Gastrocnemius medialis (tissue), 4 donors: Measurements from ENCODE around the gene TMEM54.

Source experiments
- CTCF ChIP-seq, 5 experiments: fragments of 450-650 bp in 3 of 5; fragments of 200-600 bp in 2 of 5; sonication (generic) in 2 of 5; IDR thresholded peaks in 4 of 5; conservative IDR thresholded peaks in 1 of 5; 1 replicate in 4 of 5; 2 replicates in 1 of 5; pipeline ENCODE4 v1.5.1; 2016 to 2019; ENCODE audit warnings: antibody characterized with exemption in 5 of 5, mild to moderate bottlenecking in 3 of 5, moderate library complexity in 3 of 5
- POLR2A ChIP-seq, 2 donors: fragments of 450-650 bp; IDR thresholded peaks; one replicate each; pipeline ENCODE4 v1.6.1; 2017; ENCODE audit warnings: antibody characterized with exemption in 2 of 2, mild to moderate bottlenecking in 2 of 2, moderate library complexity in 2 of 2

GRCh38 chr1:32948905-32949304 is 47.7 kb upstream of the TMEM54 start:
- TF ChIP-seq POLR2A (IDR thresholded peaks at IDR 0.05): no peak
- TF ChIP-seq CTCF (IDR thresholded peaks at IDR 0.05 in 4 of 5, conservative IDR thresholded peaks at IDR 0.05 in 1 of 5): no peak
